Left lung (tissue), 10 donors: ENCODE data around the gene STEEP1. TPM values are rescaled to one million over a fixed set of nuclear protein-coding genes. Genes with fewer than 3 reads are reported as not detected.

Source experiments
- ATAC-seq: fragments of 200-7000 bp; cut with Tn5 transposase; one replicate; pipeline ENCODE4 v1.9.1; 2020; ENCODE audit warnings: moderate library complexity
- DNase-seq, 4 donors: peaks; one replicate each; pipeline ENCODE4 v3.0.0-alpha.2; 2013 to 2020
- H3K27ac ChIP-seq, 2 donors: fragments of 200-600 bp; sonication (generic) in 1 of 2; one replicate each; pipeline versions ENCODE4 v1.5.0 to v1.8.0; 2020 to 2021
- H3K27me3 ChIP-seq, 2 donors: fragments of 200-600 bp; sonication (generic) in 1 of 2; one replicate each; pipeline versions ENCODE4 v1.5.0 to v1.8.0; 2020 to 2021
- H3K36me3 ChIP-seq, 2 donors: fragments of 200-600 bp; sonication (generic) in 1 of 2; one replicate each; pipeline versions ENCODE4 v1.5.0 to v1.8.0; 2020 to 2021
- H3K4me1 ChIP-seq, 2 donors: fragments of 200-600 bp; one replicate each; pipeline ENCODE4 v1.8.0; 2021
- H3K4me3 ChIP-seq, 2 donors: fragments of 200-600 bp; sonication (generic) in 1 of 2; one replicate each; pipeline versions ENCODE4 v1.5.0 to v1.8.0; 2020 to 2021; ENCODE audit warnings: mild to moderate bottlenecking in 1 of 2
- H3K9me3 ChIP-seq, 2 donors: fragments of 200-600 bp; sonication (generic) in 1 of 2; one replicate each; pipeline versions ENCODE4 v1.5.0 to v1.8.0; 2020 to 2021
- intact Hi-C, 2 donors: fragments of 100-400 bp; cut with DNase I; formaldehyde crosslinking; loops; one replicate each; pipeline versions ENCODE4 v1.11.2 to v1.14.2; 2022
- polyA plus RNA-seq, 6 donors: library from polyadenylated mRNA; unstranded; fragments of 120-200 nt; gene quantifications; one replicate each; pipeline ENCODE4 v1.2.1, GENCODE V29; 2013; ENCODE audit not compliant: insufficient read length in 6 of 6
- total RNA-seq, 2 donors: library from RNA; stranded (reverse); fragmentation: NEBNext Ultra II Directional; extraction: Animal tissue kit (Norgen Biotek cat#: 25700); gene quantifications; one replicate each; pipeline ENCODE4 v1.2.1, GENCODE V29; 2021
- TF ChIP-seq, protein P1 (sequence below), 2 donors: fragments of 200-600 bp; sonication (generic) in 1 of 2; IDR thresholded peaks; one replicate each; pipeline versions ENCODE4 v1.5.0 to v1.8.0; 2021; ENCODE audit warnings: antibody characterized with exemption in 2 of 2
- donor health status: DM: no; HTN: yes; CAD: no.
- donor health status: DM: no; HTN: no; CAD: no.

Gene STEEP1
- total and polyA plus RNA-seq, 8 donors = 19.5 to 35.6 (median 30.9) TPM

GRCh38 chrX:119605464-119606279, 40.5 kb upstream of the STEEP1 start:
- Histone ChIP-seq H3K36me3 (no peaks in the 10 kb centered on the region), H3K27me3 (no peaks in the 10 kb centered on the region), H3K4me1 (peaks cover 0 to 7% of the 10 kb centered on the region in 2 donors), H3K27ac (peak overlapping the region; percentile 90 to 93), H3K4me3 (peak overlapping the region; percentile 46 to 63), H3K9me3 (no peaks in the 10 kb centered on the region)
- TF ChIP-seq, protein P1, sequence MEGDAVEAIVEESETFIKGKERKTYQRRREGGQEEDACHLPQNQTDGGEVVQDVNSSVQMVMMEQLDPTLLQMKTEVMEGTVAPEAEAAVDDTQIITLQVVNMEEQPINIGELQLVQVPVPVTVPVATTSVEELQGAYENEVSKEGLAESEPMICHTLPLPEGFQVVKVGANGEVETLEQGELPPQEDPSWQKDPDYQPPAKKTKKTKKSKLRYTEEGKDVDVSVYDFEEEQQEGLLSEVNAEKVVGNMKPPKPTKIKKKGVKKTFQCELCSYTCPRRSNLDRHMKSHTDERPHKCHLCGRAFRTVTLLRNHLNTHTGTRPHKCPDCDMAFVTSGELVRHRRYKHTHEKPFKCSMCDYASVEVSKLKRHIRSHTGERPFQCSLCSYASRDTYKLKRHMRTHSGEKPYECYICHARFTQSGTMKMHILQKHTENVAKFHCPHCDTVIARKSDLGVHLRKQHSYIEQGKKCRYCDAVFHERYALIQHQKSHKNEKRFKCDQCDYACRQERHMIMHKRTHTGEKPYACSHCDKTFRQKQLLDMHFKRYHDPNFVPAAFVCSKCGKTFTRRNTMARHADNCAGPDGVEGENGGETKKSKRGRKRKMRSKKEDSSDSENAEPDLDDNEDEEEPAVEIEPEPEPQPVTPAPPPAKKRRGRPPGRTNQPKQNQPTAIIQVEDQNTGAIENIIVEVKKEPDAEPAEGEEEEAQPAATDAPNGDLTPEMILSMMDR (IDR thresholded peaks at IDR 0.05) = no peak
- intact Hi-C loops = no loop called here
- DNase-seq (peak in 2 of 4 donors; percentile 60 to 79), ATAC-seq (peak; percentile 79)

GRCh38 chrX:119604766-119605463, 39.7 kb upstream of the STEEP1 start:
- intact Hi-C loops = no loop called here
- ATAC-seq (no peak), DNase-seq (no peak)
- peak overlapping the region; percentile 46 to 63 for H3K4me3 ChIP-seq
- no peaks in the 10 kb centered on the region for H3K36me3 ChIP-seq
- no peak overlapping the region for H3K27ac ChIP-seq
- TF ChIP-seq, protein P1 (IDR thresholded peaks at IDR 0.05) = no peak
- H3K9me3 ChIP-seq = no peaks in the 10 kb centered on the region
- H3K4me1 ChIP-seq = peaks cover 0 to 7% of the 10 kb centered on the region in 2 donors
- no peaks in the 10 kb centered on the region for H3K27me3 ChIP-seq

- DNase-seq = no peak
- Histone ChIP-seq H3K9me3 (no peaks in the 10 kb centered on the region), H3K4me3 (no peak overlapping the region), H3K36me3 (no peaks in the 10 kb centered on the region), H3K27me3 (no peaks in the 10 kb centered on the region), H3K4me1 (peaks cover 0 to 7% of the 10 kb centered on the region in 2 donors), H3K27ac (no peak overlapping the region)
- TF ChIP-seq, protein P1 (IDR thresholded peaks at IDR 0.05) = no peak
- ATAC-seq = no peak
- intact Hi-C loops = no loop called here
Observed at GRCh38 chrX:119602701-119603255, 37.6 kb upstream of the STEEP1 start.

DNA sequence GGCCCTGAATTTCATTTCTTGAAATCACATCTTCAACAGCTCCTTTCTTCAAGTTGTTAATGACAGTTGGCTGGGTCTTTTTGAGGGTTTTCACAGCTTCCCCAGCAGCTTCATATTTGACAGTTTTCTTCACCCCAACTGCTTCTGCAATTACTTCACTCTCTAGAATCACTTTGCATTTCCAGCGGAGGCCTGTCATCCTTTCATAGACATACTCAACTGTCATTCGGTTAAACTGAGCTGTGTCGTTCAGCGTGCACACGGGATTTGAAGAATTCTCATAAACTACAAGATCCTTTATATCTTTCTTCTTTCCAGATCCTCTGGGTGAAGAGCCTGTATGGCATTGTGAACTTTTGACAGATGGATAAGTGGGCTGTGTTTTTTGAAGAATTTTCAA, 24.6 kb upstream of the STEEP1 start:
- intact Hi-C loops = no loop called here
- Histone ChIP-seq H3K36me3 (peaks cover 0 to 35% of the 10 kb centered on the region in 2 donors), H3K9me3 (no peaks in the 10 kb centered on the region), H3K4me1 (no peaks in the 10 kb centered on the region), H3K27ac (no peak overlapping the region), H3K27me3 (no peaks in the 10 kb centered on the region), H3K4me3 (no peak overlapping the region)
- no peak for DNase-seq
- TF ChIP-seq, protein P1 (IDR thresholded peaks at IDR 0.05) = no peak
- no peak for ATAC-seq
